ENCODE data around the gene SLC25A6. TPM values are rescaled to one million over a fixed set of nuclear protein-coding genes. Genes with fewer than 3 reads are reported as not detected.

The SLC25A6 gene
- total and polyA plus RNA-seq, 9 of the 15 experiments (the other 6 are each of a cell fraction or from before 2014, with no cell fraction given) = 24.6 to 330 (median 129) TPM

GRCh38 chrX:1391707-1392375 is at the start of gene SLC25A6 (continued):
- TF ChIP-seq AFF4 (CRISPR knock-in tag; IDR thresholded peaks at IDR 0.05) (peak; percentile 84; the same call in 1 of the 2 replicates), E2F8 (IDR thresholded peaks at IDR 0.05; ENCODE audit: low read depth, partially characterized antibody) (no peak), SMARCA5 (IDR thresholded peaks at IDR 0.05) (no peak; the same call in 1 of the 2 replicates), ZNF217 (CRISPR knock-in tag; IDR thresholded peaks at IDR 0.05) (no peak), E2F4 (CRISPR knock-in tag; IDR thresholded peaks at IDR 0.05; ENCODE audit: low read depth) (no peak), ILK (tag; IDR thresholded peaks at IDR 0.05; ENCODE audit: borderline replicate concordance, low read depth) (no peak), ELK1 (CRISPR knock-in tag; IDR thresholded peaks at IDR 0.05) (no peak), SRSF1 (IDR thresholded peaks at IDR 0.05; ENCODE audit: low read depth, low read length) (no peak), POLR2A (conservative IDR thresholded peaks at IDR 0.05) (peak; percentile 97), ZNF143 (CRISPR knock-in tag; IDR thresholded peaks at IDR 0.05) (peak; percentile 72; the same call in 1 of the 2 replicates), ZNF174 (CRISPR knock-in tag; IDR thresholded peaks at IDR 0.05) (no peak), YY1 (IDR thresholded peaks at IDR 0.05; ENCODE audit: borderline replicate concordance in 1 of 3, control insufficient read depth in 1 of 3, extremely low read depth in 1 of 3, insufficient read depth in 3 of 3, insufficient read length in 1 of 3, insufficient replicate concordance in 2 of 3, low read depth in 1 of 3, low read length in 2 of 3) (peak in 1 of 3 experiments; percentile 59), DNMT1 (IDR thresholded peaks at IDR 0.05) (no peak), E2F1 (CRISPR knock-in tag; IDR thresholded peaks at IDR 0.05) (no peak), GABPA (tag; conservative IDR thresholded peaks at IDR 0.05; ENCODE audit: low read depth) (peak; percentile 95)

Data from K562 (cell line).